K562 (cell line): ENCODE measurements around the gene PARP1. TPM values are rescaled to one million over a fixed set of nuclear protein-coding genes. Genes with fewer than 3 reads are reported as not detected.
A peak's percentile ranks its signal among the peaks of the same experiment; 100 is the strongest.

Source experiments
- ARNT ChIP-seq, 2 experiments: fragments of 450-650 bp; IDR thresholded peaks; 2 replicates each; pipeline ENCODE4 v1.6.1; 2016; ENCODE audit warnings: mild to moderate bottlenecking in 1 of 2
- CHD1 ChIP-seq: fragments of 200-600 bp; sonication (generic); IDR thresholded peaks from one replicate; pipeline ENCODE4 v1.6.1; 2012; ENCODE audit warnings: mild to moderate bottlenecking, moderate library complexity, low read length, inconsistent platforms
- FOXM1 ChIP-seq, 2 experiments: fragments of 450-650 bp in 1 of 2; sonication (generic) in 1 of 2; formaldehyde crosslinking in 1 of 2; IDR thresholded peaks; 2 replicates each; pipeline versions ENCODE4 v1.6.1 to v1.9.0; 2017 to 2022; ENCODE audit warnings: low read depth in 2 of 2, mild to moderate bottlenecking in 2 of 2, missing genetic modification reagents in 1 of 2, moderate library complexity in 1 of 2
- GATAD2A ChIP-seq: fragments of 450-650 bp; IDR thresholded peaks from 2 replicates; pipeline ENCODE4 v1.6.1; 2017
- GTF2E2 ChIP-seq: fragments of 200-800 bp; sonication (Bioruptor generic); IDR thresholded peaks from 2 replicates; pipeline ENCODE4 v1.6.1; 2016; ENCODE audit warnings: missing genetic modification characterization, missing compliant biosample characterization
- JUND ChIP-seq, 2 experiments: IDR thresholded peaks; 2 replicates in 1 of 2; 3 replicates in 1 of 2; pipeline ENCODE4 v1.6.1; 2011; ENCODE audit warnings: borderline replicate concordance in 2 of 2, low read depth in 2 of 2, low read length in 2 of 2, improper control_type of control experiment in 1 of 2, missing biosample characterization in 1 of 2, missing genetic modification characterization in 1 of 2, missing genetic modification reagents in 1 of 2
- KLF13 ChIP-seq: fragments of 450-650 bp; IDR thresholded peaks from 2 replicates; pipeline ENCODE4 v1.6.1; 2016; ENCODE audit warnings: missing genetic modification characterization, low read depth, mild to moderate bottlenecking, missing compliant biosample characterization, moderate library complexity, borderline replicate concordance
- LCOR ChIP-seq: sonication (generic); formaldehyde crosslinking; IDR thresholded peaks from 2 replicates; pipeline ENCODE4 v1.8.0; 2022; ENCODE audit warnings: mild to moderate bottlenecking, missing genetic modification reagents
- MEF2A ChIP-seq: IDR thresholded peaks from 2 replicates; pipeline ENCODE4 v1.6.1; 2011; ENCODE audit warnings: low read depth, mild to moderate bottlenecking, low read length, moderate library complexity; ENCODE audit not compliant: control insufficient read depth
- MEF2D ChIP-seq: conservative IDR thresholded peaks from 2 replicates; pipeline ENCODE4 v1.6.1; 2016; ENCODE audit warnings: low read depth, missing genetic modification characterization, missing compliant biosample characterization
- MEIS2 ChIP-seq: fragments of 450-650 bp; IDR thresholded peaks from 2 replicates; pipeline ENCODE4 v1.6.1; 2014; ENCODE audit warnings: mild to moderate bottlenecking; ENCODE audit not compliant: partially characterized antibody
- MTA2 ChIP-seq: fragments of 450-650 bp; IDR thresholded peaks from 2 replicates; pipeline ENCODE4 v1.6.1; 2016; ENCODE audit warnings: low read depth
- RAD51 ChIP-seq: fragments of 450-650 bp; IDR thresholded peaks from 2 replicates; pipeline ENCODE4 v1.7.1; 2016; ENCODE audit warnings: low read depth, mild to moderate bottlenecking, borderline replicate concordance
- SMARCC2 ChIP-seq: fragments of 450-650 bp; IDR thresholded peaks from 2 replicates; pipeline ENCODE4 v1.6.1; 2017; ENCODE audit warnings: antibody characterized with exemption, moderate library complexity, mild to moderate bottlenecking, low read depth
- SMARCE1 ChIP-seq: fragments of 450-650 bp; IDR thresholded peaks from 2 replicates; pipeline ENCODE4 v1.7.1; 2016; ENCODE audit warnings: mild to moderate bottlenecking
- SRF ChIP-seq, 2 experiments: fragments of 250-450, 450-650 bp in 1 of 2; sonication (Bioruptor Pico) in 1 of 2; sonication (generic) in 1 of 2; formaldehyde crosslinking; IDR thresholded peaks; 2 replicates each; pipeline versions ENCODE4 v1.5.0 to v1.5.1; 2020 to 2022; ENCODE audit warnings: mild to moderate bottlenecking in 1 of 2, missing genetic modification reagents in 1 of 2
- ZNF384 ChIP-seq: IDR thresholded peaks from 2 replicates; pipeline ENCODE4 v1.6.1; 2012; ENCODE audit warnings: low read depth, low read length, improper control_type of control experiment
- ZNF41 ChIP-seq: fragments of 250-450 bp; sonication (Bioruptor Pico); conservative IDR thresholded peaks from 2 replicates; pipeline ENCODE4 v1.4.0; 2020; ENCODE audit warnings: mild to moderate bottlenecking
- ZZZ3 ChIP-seq: fragments of 450-650 bp; IDR thresholded peaks from 2 replicates; pipeline ENCODE4 v1.6.1; 2016; ENCODE audit warnings: antibody characterized with exemption, mild to moderate bottlenecking, moderate library complexity
- polyA plus RNA-seq, 8 experiments: library from polyadenylated mRNA; depleted of rRNA in 4 of 8; stranded (reverse) in 5 of 8; unstranded in 3 of 8; fragments of >200 nt; fragmentation: Nextera tagmentation in 2 of 8; fragmentation: Illumina TruSeq in 1 of 8; extraction: Ambion mirVana in 2 of 8; extraction: Trizol in 1 of 8; gene quantifications; 2 replicates each; pipeline versions ENCODE4 v1.2.1 to v1.2.3, GENCODE V29; 2011 to 2014; ENCODE audit warnings: inconsistent platforms in 1 of 8, missing spikeins in 1 of 8
- total RNA-seq, 7 experiments: library from RNA; depleted of rRNA in 6 of 7; stranded (reverse); fragments of >200 nt in 6 of 7; fragmentation: Illumina TruSeq in 2 of 7; extraction: Trizol in 2 of 7; gene quantifications; 2 replicates each; pipeline versions ENCODE4 v1.2.1 to v1.2.3, GENCODE V29; 2011 to 2021; ENCODE audit warnings: low replicate concordance in 1 of 7
- TF ChIP-seq, protein P1 (sequence below), 2 experiments: IDR thresholded peaks in 1 of 2; conservative IDR thresholded peaks in 1 of 2; 2 replicates each; pipeline ENCODE4 v1.6.1; 2016; ENCODE audit warnings: low read depth in 2 of 2, mild to moderate bottlenecking in 1 of 2, missing compliant biosample characterization in 1 of 2, missing genetic modification characterization in 1 of 2, moderate library complexity in 1 of 2
- TF ChIP-seq, protein P2 (sequence below): fragments of 250-450 bp; sonication (Bioruptor Pico); IDR thresholded peaks from 2 replicates; pipeline ENCODE4 v1.5.0; 2021
- TF ChIP-seq, protein P3 (sequence below): fragments of 450-650 bp; formaldehyde crosslinking; IDR thresholded peaks from 2 replicates; pipeline ENCODE4 v1.4.0; 2022; ENCODE audit warnings: missing genetic modification characterization
- TF ChIP-seq, protein P4 (sequence below): fragments of 450-650 bp; formaldehyde crosslinking; IDR thresholded peaks from 2 replicates; pipeline ENCODE4 v1.4.0; 2022; ENCODE audit warnings: missing genetic modification characterization

The PARP1 gene
- total and polyA plus RNA-seq, 9 of the 15 experiments (the other 6 are each of a cell fraction or from before 2014, with no cell fraction given): 121 to 306 (median 250) TPM

DNA sequence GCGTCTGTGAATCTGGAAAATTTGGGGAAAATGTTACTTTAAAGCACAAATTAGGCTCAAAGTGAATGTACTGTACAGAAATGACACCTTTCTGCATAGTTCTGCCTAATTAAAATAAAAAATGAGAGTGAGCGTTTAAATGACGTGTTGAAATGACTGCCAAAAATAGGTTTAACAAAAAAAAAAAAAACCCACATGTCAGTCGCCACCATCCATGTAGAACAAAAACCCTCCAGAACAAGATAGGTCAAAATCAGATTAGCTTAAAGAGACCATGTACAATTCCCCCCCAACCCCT lies 745 bp downstream of the PARP1 start (continued):
- TF ChIP-seq ZNF384 (peak; percentile 92), MEF2D (tag) (peak; percentile 78), SMARCE1 (peak; percentile 33; the same call in 1 of the 2 replicates), JUND (IDR thresholded peaks at IDR 0.05; ENCODE audit: borderline replicate concordance, low read depth, low read length) (0 out of 2 replicates have a peak, but pooled peaks have one; percentile 4), JUND (tag; IDR thresholded peaks at IDR 0.05; ENCODE audit: borderline replicate concordance, low read depth, low read length) (no peak), MEF2A (peak; percentile 85), CHD1 (peak; percentile 1), MTA2 (0 out of 2 replicates have a peak, but pooled peaks have one; percentile 26), RAD51 (0 out of 2 replicates have a peak, but pooled peaks have one; percentile 3), SMARCC2 (no peak), GATAD2A (no peak), KLF13 (tag) (no peak), ARNT (IDR thresholded peaks at IDR 0.05) (peak in 1 of 2 experiments; percentile 44; a peak in 1 of 4 replicates), FOXM1 (IDR thresholded peaks at IDR 0.05; ENCODE audit: low read depth) (peak; percentile 43; the same call in 1 of the 2 replicates), FOXM1 (CRISPR knock-in tag; IDR thresholded peaks at IDR 0.05; ENCODE audit: low read depth) (no peak), LCOR (peak; percentile 50; the same call in 1 of the 2 replicates), GTF2E2 (tag) (0 out of 2 replicates have a peak, but pooled peaks have one; percentile 19), MEIS2 (peak; percentile 72), SRF (CRISPR knock-in tag; IDR thresholded peaks at IDR 0.05) (0 out of 4 replicates have a peak, but pooled peaks of 1 of the 2 experiments have one; percentile 34), ZZZ3 (no peak), ZNF41 (CRISPR knock-in tag) (no peak)
- TF ChIP-seq, protein P1, sequence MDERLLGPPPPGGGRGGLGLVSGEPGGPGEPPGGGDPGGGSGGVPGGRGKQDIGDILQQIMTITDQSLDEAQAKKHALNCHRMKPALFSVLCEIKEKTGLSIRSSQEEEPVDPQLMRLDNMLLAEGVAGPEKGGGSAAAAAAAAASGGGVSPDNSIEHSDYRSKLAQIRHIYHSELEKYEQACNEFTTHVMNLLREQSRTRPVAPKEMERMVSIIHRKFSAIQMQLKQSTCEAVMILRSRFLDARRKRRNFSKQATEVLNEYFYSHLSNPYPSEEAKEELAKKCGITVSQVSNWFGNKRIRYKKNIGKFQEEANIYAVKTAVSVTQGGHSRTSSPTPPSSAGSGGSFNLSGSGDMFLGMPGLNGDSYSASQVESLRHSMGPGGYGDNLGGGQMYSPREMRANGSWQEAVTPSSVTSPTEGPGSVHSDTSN (CRISPR knock-in tag; IDR thresholded peaks at IDR 0.05; ENCODE audit: low read depth): no peak
- TF ChIP-seq, protein P1 (tag; conservative IDR thresholded peaks at IDR 0.05; ENCODE audit: low read depth): peak; percentile 43; the same call in 1 of the 2 replicates
- TF ChIP-seq, protein P2, sequence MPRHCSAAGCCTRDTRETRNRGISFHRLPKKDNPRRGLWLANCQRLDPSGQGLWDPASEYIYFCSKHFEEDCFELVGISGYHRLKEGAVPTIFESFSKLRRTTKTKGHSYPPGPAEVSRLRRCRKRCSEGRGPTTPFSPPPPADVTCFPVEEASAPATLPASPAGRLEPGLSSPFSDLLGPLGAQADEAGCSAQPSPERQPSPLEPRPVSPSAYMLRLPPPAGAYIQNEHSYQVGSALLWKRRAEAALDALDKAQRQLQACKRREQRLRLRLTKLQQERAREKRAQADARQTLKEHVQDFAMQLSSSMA (CRISPR knock-in tag): no peak
- TF ChIP-seq, protein P3, sequence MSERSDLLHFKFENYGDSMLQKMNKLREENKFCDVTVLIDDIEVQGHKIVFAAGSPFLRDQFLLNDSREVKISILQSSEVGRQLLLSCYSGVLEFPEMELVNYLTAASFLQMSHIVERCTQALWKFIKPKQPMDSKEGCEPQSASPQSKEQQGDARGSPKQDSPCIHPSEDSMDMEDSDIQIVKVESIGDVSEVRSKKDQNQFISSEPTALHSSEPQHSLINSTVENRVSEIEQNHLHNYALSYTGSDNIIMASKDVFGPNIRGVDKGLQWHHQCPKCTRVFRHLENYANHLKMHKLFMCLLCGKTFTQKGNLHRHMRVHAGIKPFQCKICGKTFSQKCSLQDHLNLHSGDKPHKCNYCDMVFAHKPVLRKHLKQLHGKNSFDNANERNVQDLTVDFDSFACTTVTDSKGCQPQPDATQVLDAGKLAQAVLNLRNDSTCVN (CRISPR knock-in tag): no peak
- TF ChIP-seq, protein P4, sequence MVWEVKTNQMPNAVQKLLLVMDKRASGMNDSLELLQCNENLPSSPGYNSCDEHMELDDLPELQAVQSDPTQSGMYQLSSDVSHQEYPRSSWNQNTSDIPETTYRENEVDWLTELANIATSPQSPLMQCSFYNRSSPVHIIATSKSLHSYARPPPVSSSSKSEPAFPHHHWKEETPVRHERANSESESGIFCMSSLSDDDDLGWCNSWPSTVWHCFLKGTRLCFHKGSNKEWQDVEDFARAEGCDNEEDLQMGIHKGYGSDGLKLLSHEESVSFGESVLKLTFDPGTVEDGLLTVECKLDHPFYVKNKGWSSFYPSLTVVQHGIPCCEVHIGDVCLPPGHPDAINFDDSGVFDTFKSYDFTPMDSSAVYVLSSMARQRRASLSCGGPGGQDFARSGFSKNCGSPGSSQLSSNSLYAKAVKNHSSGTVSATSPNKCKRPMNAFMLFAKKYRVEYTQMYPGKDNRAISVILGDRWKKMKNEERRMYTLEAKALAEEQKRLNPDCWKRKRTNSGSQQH (CRISPR knock-in tag): no peak
